Fibroblast of lung (primary cell): Measurements from ENCODE around the gene SLF2.
A peak's percentile ranks its signal among the peaks of the same experiment; 100 is the strongest.

Experiments
- EZH2 ChIP-seq: IDR thresholded peaks from 2 replicates; pipeline ENCODE4 v1.5.1; 2012; ENCODE audit warnings: low read length, control low read depth, mild to moderate bottlenecking; ENCODE audit errors: missing control alignments
- TF ChIP-seq, protein P1 (sequence below), 2 donors: IDR thresholded peaks in 1 of 2; conservative IDR thresholded peaks in 1 of 2; 1 replicate in 1 of 2; 2 replicates in 1 of 2; pipeline ENCODE4 v1.5.1; 2011 to 2012; ENCODE audit warnings: low read length in 2 of 2, control low read depth in 1 of 2, inconsistent platforms in 1 of 2, low read depth in 1 of 2, mild to moderate bottlenecking in 1 of 2

DNA sequence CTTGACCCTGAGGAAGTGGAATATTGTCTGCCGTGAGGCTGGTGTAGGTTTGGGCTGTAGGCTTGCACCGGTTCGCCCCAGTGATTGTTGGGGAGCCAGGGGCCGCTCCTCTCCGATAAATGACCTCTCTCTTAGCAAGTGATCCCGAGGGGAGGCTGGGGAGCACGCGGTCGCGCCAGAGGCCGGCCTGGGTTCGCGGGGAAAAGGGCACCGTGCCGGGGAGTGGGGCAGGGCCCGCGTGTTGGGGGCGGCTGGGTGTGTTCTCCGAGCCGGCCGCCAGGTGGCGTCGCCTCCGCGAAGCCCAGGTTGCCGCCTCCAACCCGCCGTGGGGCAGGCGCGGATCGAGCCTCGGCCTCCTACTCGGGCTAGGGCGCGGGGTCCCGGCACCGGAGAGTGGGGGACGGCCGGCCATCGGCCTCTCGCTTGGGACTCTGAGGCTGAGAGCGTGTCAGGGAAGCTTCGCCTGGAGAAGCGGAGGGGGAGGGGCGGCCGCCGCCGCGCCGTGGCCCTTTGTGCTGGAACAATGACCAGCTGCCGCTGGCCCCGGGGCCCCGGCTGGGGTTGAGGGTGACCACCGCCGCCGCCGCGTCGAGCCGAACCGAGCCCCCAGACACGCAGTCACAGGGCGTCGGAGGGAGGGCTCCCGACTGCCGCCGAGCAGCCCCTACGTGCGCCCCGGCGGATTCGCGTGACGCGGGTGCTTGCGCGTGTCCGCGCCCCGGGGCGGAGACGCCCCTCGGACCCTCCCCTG is 86.4 kb downstream of the SLF2 start:
- TF ChIP-seq, protein P1, sequence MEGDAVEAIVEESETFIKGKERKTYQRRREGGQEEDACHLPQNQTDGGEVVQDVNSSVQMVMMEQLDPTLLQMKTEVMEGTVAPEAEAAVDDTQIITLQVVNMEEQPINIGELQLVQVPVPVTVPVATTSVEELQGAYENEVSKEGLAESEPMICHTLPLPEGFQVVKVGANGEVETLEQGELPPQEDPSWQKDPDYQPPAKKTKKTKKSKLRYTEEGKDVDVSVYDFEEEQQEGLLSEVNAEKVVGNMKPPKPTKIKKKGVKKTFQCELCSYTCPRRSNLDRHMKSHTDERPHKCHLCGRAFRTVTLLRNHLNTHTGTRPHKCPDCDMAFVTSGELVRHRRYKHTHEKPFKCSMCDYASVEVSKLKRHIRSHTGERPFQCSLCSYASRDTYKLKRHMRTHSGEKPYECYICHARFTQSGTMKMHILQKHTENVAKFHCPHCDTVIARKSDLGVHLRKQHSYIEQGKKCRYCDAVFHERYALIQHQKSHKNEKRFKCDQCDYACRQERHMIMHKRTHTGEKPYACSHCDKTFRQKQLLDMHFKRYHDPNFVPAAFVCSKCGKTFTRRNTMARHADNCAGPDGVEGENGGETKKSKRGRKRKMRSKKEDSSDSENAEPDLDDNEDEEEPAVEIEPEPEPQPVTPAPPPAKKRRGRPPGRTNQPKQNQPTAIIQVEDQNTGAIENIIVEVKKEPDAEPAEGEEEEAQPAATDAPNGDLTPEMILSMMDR (conservative IDR thresholded peaks at IDR 0.05 in 1 of 2, IDR thresholded peaks at IDR 0.05 in 1 of 2; ENCODE audit: low read depth in 1 of 2, low read length in 2 of 2): peak; percentile 53
- TF ChIP-seq EZH2: no peak
